HG02840 (cell line): ENCODE measurements around the gene CTAG1A.
"Not testable (repeated sequence)": the region's sequence is repeated elsewhere in the genome, so short reads cannot be mapped to it uniquely, and the experiment has no call there.

Experiments used
- ATAC-seq: cut with Tn5 transposase; IDR thresholded peaks from one replicate; pipeline ENCODE4 v1.9.1; 2021; ENCODE audit warnings: mild to moderate bottlenecking, moderate library complexity, moderate number of reproducible peaks; ENCODE audit not compliant: unreplicated experiment, low FRiP score

Gene CTAG1A

DNA sequence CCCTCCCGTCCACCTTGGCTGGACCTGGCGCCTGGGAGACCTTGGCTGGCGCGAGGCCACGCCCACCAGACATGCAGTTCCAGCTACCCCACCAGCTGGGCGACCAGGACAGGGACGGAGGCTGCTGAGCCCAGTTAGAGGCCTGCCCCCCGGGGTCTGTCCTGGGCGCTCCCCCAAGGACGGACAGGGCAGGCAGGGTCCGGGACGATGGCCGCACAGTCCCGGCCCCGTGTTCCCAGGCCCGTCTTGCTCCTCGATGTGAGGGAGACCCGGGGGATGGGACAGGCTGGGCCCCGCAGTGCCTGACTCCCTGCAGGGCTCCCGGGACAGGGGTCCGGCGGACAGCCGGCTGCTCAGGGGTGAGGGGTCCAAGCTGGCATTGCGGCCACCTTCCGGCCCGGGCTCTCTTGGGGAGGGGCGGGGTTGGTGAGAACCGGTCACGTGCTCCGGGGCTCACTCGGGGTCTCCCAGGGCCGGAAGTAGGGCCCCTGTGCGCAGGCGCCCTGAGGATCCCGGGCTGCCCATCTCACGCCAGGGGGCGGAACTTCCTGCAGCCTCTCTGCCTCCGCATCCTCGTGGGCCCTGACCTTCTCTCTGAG is at the start of gene CTAG1A:
TSS of gene CTAG1A (plus strand) at position 549 of the 599 bp plus-strand sequence. CDS start 74 bp downstream, outside the sequence.
- not testable (repeated sequence) for ATAC-seq

DNA sequence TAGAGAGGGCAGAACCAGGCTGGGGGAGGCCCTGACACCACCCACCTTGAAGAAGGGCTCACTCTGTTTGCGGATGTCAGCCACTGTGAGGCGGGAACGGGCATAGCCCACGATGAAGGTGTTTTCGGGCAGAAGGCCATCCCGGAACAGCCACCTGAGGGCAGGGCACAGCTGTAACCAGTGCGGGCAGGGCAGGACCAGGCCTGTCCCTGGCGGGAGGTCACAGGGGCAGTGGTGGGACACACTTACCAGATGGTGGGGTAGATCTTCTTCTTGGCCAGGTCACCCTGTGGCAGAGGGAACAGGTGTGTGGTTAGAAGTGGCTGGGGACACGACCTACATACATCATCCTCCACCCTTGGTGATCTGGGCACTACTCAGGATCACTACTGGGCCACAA is 49.0 kb upstream of the CTAG1A start:
- no peak for ATAC-seq

DNA sequence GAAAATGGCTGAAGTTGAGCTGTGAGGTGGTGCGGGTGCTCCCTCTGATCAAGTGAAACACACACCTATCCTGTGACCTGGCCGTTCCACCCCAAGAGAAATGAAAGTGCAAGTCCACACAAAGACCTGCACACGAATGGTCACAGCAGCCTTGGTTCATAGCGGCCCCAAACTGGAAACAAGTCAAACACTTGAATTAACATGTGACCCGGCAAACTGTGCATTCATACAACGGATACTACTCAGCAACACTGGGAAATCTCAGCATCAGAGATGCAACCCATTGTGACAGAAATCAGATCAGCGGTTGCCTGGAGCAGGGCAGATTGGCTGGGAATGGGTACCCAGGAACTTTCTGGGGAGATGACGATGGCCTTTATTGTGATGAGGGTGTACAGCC is 45.9 kb upstream of the CTAG1A start:
- no peak for ATAC-seq

GRCh38 chrX:154540365-154540764 is 44.6 kb upstream of the CTAG1A start:
- not testable (repeated sequence) for ATAC-seq

GRCh38 chrX:154540897-154541535 is 43.9 kb upstream of the CTAG1A start:
- ATAC-seq: no peak

- ATAC-seq: no peak
These were observed 43.4 kb upstream of the CTAG1A start for GRCh38 chrX:154541589-154541895.

DNA sequence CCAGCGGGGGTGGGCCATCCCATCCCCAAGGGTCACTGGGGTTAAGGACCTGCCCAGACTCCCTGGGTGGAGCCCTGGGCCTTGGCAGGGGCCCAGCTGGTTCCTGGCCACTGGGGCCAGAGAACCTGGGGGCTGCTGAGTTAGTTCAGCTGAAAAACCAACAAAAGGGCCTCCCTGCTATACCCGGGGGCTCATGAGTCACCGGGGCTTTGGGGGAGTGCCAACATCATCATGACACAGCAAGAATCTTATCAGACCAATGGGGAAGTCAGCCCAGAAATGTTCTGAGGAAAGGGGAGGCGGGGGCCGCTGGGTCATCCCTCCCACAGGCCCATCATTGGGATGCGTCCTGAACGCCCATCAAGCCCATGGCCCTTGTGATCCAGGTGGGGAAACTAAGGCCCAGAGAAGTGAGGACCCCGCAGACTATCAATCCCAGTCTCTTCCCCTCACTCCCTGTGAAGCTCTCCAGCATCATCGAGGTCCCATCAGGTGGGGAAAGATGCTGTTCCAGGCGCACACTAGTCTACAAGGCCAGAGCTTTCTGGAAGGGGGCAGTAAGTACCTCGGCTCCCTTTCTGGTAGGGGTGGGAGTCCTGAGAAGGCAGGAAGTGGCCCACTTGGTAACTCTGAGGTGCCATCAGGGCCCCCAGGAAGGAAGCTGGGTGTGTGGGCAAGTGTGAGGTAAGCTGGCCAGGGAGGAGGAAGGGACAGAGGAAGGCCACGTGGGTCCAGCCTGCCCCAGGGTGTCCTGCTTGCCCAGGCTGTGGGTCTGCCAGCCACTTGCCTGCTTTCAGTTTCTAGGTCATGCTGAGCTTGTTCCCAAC is 42.8 kb upstream of the CTAG1A start:
- ATAC-seq: no peak

DNA sequence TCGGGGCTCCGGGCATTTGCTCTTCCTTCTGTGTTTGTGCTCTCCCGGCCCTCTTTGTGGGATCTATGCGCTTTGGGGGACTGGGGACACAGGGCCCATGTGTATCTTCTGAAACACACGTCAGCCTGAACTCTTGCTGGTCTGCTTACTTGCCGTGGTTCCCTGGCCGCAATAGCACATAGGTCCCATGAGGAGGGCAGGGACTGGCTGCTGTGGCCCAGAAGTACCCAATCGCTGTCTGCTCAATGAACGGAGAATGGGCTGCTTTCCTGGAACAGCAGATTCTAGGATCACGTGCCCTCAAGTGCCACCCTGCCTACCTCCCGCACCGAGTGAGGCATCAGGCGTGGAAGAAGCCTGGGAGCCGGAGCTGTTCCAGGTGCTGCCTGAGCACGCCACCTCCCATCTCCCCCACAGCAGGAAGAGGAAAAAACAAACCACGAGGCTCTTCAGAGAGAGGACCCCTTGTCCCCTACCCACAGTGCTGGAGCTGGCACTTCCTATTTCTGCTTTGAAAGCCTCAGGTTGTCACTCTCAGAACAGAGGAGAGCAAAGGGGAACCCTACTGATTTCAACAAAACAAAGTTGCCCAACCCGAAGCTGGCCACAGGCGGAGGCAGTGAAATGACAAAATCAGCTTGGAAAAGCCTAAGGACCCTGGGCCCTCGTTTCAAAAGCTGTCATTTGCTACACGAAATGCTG is 42.1 kb upstream of the CTAG1A start:
- no peak for ATAC-seq

GRCh38 chrX:154545673-154546274 is 39.2 kb upstream of the CTAG1A start:
- no peak for ATAC-seq

GRCh38 chrX:154546354-154547244 is 38.3 kb upstream of the CTAG1A start, which contains the start of gene G6PD:
Gene G6PD (minus strand): TSS chrX:154546846. CDS start chrX:154546155, 691 bp downstream.
- ATAC-seq: peak; percentile 51

DNA sequence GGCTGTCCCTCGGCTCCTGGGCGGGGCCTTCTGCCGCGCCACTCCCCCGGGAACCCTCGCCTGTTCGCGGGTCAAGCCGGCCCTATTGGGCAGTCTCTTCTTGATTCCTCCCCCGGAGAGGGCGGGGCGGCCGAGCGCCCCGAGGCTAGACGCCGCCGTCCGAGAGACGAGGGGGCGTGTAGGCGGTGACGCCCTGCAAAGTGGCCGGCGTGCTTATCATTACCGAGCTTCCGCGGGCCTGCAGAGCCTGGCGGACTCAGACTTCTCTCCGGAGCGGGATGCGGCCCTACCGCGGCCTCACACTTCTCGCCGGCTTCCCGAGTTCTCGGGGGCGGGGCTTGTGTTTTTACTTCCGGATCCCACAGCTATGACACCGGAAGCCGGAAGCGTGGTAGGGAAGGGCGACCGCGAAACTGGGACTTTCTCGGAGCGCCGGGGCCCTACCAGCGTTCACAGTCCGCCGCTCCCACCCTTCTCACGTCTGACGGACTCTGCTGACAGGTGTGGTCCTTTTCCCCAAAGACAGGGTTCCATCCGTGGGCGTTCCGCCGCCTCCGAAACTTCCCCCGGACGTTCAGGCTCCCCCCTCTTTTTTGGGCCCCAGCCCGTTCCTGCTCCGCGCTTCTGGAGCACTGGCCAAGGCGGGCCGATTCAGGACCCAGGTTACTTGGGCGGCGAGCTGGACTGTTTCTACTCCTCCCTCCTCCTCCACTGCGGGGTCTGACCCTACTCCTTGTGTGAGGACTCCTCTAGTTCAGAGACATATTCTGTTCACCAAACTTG is 37.5 kb upstream of the CTAG1A start, which contains the start of gene IKBKG:
TSS of gene IKBKG (plus strand) at position 376 of the 783 bp plus-strand sequence. CDS start 4,383 bp downstream, outside the sequence.
- peak; percentile 86 for ATAC-seq

DNA sequence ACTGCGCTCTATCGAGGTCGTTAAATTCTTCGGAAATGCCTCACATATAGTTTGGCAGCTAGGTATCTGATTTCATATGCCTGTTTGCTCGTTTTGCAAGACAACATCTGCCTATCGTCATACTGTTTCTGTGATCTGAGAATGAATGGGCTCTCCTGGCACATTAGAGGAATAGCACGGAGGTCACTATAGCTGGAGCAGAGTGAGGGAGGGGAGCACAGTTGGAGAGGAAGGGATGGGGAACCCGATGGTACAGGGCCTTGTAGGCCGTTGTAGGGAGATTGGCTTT is 37.0 kb upstream of the CTAG1A start:
- ATAC-seq: no peak

- no peak for ATAC-seq
These were observed 35.2 kb upstream of the CTAG1A start for GRCh38 chrX:154549766-154550165.

DNA sequence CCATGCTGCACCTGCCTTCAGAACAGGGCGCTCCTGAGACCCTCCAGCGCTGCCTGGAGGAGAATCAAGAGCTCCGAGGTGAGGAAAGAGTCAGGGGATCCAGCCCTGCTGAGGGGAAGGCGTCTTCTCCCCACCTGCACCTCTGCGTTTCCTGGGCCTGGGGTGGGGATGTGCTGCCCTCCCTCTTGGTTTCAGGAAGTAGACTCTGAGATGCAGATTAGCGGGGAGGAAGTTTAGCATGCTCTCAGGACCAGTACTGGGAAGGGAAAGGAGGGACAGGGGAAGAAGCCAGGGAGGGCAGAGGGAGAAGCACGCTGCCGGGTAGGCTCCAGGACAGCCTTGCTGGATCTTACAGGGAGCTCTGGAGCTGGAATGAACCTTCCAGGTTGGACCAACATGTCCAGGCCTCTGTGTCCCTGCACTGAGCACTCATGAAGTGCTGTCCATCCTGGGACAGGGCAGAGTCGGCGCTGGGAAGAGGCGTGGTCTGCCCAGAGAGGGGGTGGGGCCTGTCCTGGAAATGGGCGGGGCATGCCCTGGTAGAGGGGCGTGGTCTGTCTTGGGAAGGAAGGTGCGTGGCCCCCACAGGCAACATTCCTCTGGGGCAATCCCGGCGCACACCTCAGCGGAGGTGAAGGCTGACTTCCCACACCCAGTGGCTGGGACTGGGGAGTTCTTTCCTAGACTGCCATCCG is 32.7 kb upstream of the CTAG1A start:
- not testable (repeated sequence) for ATAC-seq

GRCh38 chrX:154558060-154558690 is 26.8 kb upstream of the CTAG1A start:
- not testable (repeated sequence) for ATAC-seq

GRCh38 chrX:154558896-154559295 is 26.0 kb upstream of the CTAG1A start:
- not testable (repeated sequence) for ATAC-seq

- ATAC-seq: not testable (repeated sequence)
These were observed 24.6 kb upstream of the CTAG1A start for GRCh38 chrX:154560326-154560725.

DNA sequence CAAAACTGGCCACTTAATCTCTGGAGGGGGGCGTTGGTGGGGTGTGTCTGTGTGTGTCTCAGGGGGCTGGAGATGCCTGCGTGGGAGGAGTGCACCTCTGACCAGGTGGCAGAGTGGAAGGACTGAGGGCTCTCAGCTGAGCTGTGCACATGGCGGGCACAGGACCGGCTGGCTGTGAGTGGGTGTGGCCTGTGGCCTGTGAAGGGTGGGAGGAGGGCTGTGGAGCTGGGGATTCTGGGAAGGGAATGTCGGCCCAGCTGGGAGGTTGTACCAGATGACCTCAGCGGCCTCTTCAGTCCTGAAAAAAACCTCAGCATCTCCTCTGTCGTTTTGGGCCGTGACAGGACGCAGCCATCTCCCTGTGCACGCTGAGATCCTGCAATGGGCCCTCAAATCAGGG is 22.6 kb upstream of the CTAG1A start:
- not testable (repeated sequence) for ATAC-seq
